Measurements from ENCODE around the gene ERC2. TPM values are rescaled to one million over a fixed set of nuclear protein-coding genes. Genes with fewer than 3 reads are reported as not detected.

Gene ERC2
- polyA plus RNA-seq, 1 experiment = 0.07 TPM

GRCh38 chr3:55792009-55792408 is 676.3 kb downstream of the ERC2 start:
- Histone ChIP-seq H3K4me3 (ENCODE audit: low read depth, low read length) (no peak overlapping the region), H3K27me3 (ENCODE audit: control insufficient read depth, insufficient read depth, low read length) (no peaks in the 10 kb centered on the region), H3K36me3 (ENCODE audit: control insufficient read depth, insufficient read depth, low read length) (no peaks in the 10 kb centered on the region)
- no peak for TF ChIP-seq CTCF (IDR thresholded peaks at IDR 0.05; ENCODE audit: insufficient read depth, low read depth, low read length)
- ChIA-PET CTCF (interaction anchor here (0.6 kb wide), 1 partner anchor 70 kb away, joined by 4 read pairs; no protein-coding TSS in a partner anchor), POLR2A (no interaction called here)
- no peak for DNase-seq (ENCODE audit: low read depth)

- no peaks in the 10 kb centered on the region for H3K36me3 ChIP-seq (ENCODE audit: control insufficient read depth, insufficient read depth, low read length)
- no peak for TF ChIP-seq CTCF (IDR thresholded peaks at IDR 0.05; ENCODE audit: insufficient read depth, low read depth, low read length)
- H3K4me3 ChIP-seq (ENCODE audit: low read depth, low read length) = no peak overlapping the region
- H3K27me3 ChIP-seq (ENCODE audit: control insufficient read depth, insufficient read depth, low read length) = no peaks in the 10 kb centered on the region
- POLR2A ChIA-PET = no interaction called here
- DNase-seq (ENCODE audit: low read depth) = no peak
- CTCF ChIA-PET = interaction anchor here (0.6 to 0.9 kb wide), 2 partner anchors 15 to 633 kb away, joined by 3 to 4 read pairs; no protein-coding TSS in a partner anchor
Observed at GRCh38 chr3:55790596-55791350, 677.5 kb downstream of the ERC2 start.

- POLR2A ChIA-PET = no interaction called here
Observed at GRCh38 chr3:55789516-55789915, 678.8 kb downstream of the ERC2 start.

GRCh38 chr3:55782807-55783206 is 685.5 kb downstream of the ERC2 start:
- H3K4me3 ChIP-seq (ENCODE audit: low read depth, low read length) = no peak overlapping the region
- H3K36me3 ChIP-seq (ENCODE audit: control insufficient read depth, insufficient read depth, low read length) = no peaks in the 10 kb centered on the region
- TF ChIP-seq CTCF (IDR thresholded peaks at IDR 0.05; ENCODE audit: insufficient read depth, low read depth, low read length) = no peak
- DNase-seq (ENCODE audit: low read depth) = no peak
- POLR2A ChIA-PET = no interaction called here
- peaks cover 2% of the 10 kb centered on the region for H3K27me3 ChIP-seq (ENCODE audit: control insufficient read depth, insufficient read depth, low read length)
- CTCF ChIA-PET = no interaction called here

More at GRCh38 chr3:55789516-55789915, 678.8 kb downstream of the ERC2 start:
- CTCF ChIA-PET = no interaction called here
- no peak for TF ChIP-seq CTCF (IDR thresholded peaks at IDR 0.05; ENCODE audit: insufficient read depth, low read depth, low read length)
- Histone ChIP-seq H3K36me3 (ENCODE audit: control insufficient read depth, insufficient read depth, low read length) (no peaks in the 10 kb centered on the region), H3K4me3 (ENCODE audit: low read depth, low read length) (no peak overlapping the region), H3K27me3 (ENCODE audit: control insufficient read depth, insufficient read depth, low read length) (no peaks in the 10 kb centered on the region; the same call in 1 of the 2 replicates)
- DNase-seq (ENCODE audit: low read depth) = no peak

- TF ChIP-seq CTCF (IDR thresholded peaks at IDR 0.05; ENCODE audit: insufficient read depth, low read depth, low read length) = no peak
- no peaks in the 10 kb centered on the region for H3K36me3 ChIP-seq (ENCODE audit: control insufficient read depth, insufficient read depth, low read length)
- H3K4me3 ChIP-seq (ENCODE audit: low read depth, low read length) = no peak overlapping the region
- ChIA-PET POLR2A (no interaction called here), CTCF (no interaction called here)
- peaks cover 2% of the 10 kb centered on the region for H3K27me3 ChIP-seq (ENCODE audit: control insufficient read depth, insufficient read depth, low read length)
- DNase-seq (ENCODE audit: low read depth) = no peak
Observed at GRCh38 chr3:55782351-55782750, 685.9 kb downstream of the ERC2 start.
